ENCODE results near the gene NAALADL2.

The NAALADL2 gene

DNA sequence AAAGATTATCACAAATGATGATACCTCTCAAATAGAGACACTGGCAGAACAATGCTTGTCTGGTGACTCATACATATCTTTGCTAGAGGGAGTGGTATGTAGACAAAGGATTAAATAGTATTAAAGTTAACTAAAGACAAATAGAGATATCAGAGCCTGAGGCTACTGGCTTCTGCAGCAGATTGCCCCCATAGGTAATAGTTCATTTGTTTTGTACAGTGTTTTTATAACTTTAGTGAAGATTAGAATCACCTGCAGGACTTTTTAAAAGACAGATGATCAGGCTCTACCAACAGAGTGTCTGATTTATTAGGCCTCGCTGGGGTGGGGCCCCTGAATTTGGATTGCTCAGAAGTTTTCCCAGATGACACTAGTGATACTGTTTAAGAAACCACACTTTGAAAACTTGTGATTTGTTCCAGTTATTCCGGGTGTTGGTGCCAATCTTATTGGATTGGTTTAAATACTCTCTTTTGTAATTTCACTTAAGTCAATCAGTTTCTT lies 96.4 kb downstream of the NAALADL2 start:
- TF ChIP-seq YY1 (IDR thresholded peaks at IDR 0.05; ENCODE audit: low read depth) (no peak), NFIC (IDR thresholded peaks at IDR 0.05) (no peak), EP300 (IDR thresholded peaks at IDR 0.05; ENCODE audit: borderline replicate concordance) (no peak), TEAD4 (IDR thresholded peaks at IDR 0.05) (no peak), TAF1 (IDR thresholded peaks at IDR 0.05; ENCODE audit: low read depth) (no peak), EGR1 (IDR thresholded peaks at IDR 0.05) (no peak), RAD21 (IDR thresholded peaks at IDR 0.05; ENCODE audit: low read depth) (no peak), TCF12 (IDR thresholded peaks at IDR 0.05; ENCODE audit: low read depth) (no peak)
- TF ChIP-seq, protein P1, sequence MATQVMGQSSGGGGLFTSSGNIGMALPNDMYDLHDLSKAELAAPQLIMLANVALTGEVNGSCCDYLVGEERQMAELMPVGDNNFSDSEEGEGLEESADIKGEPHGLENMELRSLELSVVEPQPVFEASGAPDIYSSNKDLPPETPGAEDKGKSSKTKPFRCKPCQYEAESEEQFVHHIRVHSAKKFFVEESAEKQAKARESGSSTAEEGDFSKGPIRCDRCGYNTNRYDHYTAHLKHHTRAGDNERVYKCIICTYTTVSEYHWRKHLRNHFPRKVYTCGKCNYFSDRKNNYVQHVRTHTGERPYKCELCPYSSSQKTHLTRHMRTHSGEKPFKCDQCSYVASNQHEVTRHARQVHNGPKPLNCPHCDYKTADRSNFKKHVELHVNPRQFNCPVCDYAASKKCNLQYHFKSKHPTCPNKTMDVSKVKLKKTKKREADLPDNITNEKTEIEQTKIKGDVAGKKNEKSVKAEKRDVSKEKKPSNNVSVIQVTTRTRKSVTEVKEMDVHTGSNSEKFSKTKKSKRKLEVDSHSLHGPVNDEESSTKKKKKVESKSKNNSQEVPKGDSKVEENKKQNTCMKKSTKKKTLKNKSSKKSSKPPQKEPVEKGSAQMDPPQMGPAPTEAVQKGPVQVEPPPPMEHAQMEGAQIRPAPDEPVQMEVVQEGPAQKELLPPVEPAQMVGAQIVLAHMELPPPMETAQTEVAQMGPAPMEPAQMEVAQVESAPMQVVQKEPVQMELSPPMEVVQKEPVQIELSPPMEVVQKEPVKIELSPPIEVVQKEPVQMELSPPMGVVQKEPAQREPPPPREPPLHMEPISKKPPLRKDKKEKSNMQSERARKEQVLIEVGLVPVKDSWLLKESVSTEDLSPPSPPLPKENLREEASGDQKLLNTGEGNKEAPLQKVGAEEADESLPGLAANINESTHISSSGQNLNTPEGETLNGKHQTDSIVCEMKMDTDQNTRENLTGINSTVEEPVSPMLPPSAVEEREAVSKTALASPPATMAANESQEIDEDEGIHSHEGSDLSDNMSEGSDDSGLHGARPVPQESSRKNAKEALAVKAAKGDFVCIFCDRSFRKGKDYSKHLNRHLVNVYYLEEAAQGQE (IDR thresholded peaks at IDR 0.05; ENCODE audit: low read depth): no peak
- TF ChIP-seq, protein P2, sequence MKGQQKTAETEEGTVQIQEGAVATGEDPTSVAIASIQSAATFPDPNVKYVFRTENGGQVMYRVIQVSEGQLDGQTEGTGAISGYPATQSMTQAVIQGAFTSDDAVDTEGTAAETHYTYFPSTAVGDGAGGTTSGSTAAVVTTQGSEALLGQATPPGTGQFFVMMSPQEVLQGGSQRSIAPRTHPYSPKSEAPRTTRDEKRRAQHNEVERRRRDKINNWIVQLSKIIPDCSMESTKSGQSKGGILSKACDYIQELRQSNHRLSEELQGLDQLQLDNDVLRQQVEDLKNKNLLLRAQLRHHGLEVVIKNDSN (IDR thresholded peaks at IDR 0.05): no peak

DNA sequence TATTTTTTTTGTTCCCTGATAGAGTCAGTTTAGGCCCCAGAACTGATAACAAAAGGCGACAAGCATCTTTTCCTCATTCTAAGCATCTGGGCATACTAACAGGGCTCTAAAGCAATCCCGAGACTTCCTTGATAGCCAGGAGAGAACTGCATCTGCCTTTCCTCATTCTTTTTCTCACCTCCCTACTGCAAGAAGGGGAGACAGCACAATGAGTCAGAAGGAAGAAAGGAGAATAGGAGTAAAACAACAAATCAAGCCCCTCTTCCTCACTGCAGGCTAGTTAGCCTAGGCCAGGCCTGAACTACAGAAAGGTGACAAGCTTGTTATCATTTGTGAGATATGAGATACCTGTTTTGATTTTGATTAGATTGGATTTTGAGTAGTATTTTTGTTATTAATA lies 97.9 kb downstream of the NAALADL2 start:
- TF ChIP-seq, protein P2 (IDR thresholded peaks at IDR 0.05): no peak
- TF ChIP-seq EP300 (IDR thresholded peaks at IDR 0.05; ENCODE audit: borderline replicate concordance) (no peak), FOXM1 (IDR thresholded peaks at IDR 0.05; ENCODE audit: borderline replicate concordance, low read depth) (no peak), TAF1 (IDR thresholded peaks at IDR 0.05; ENCODE audit: low read depth) (no peak), TCF12 (IDR thresholded peaks at IDR 0.05; ENCODE audit: low read depth) (no peak), EGR1 (IDR thresholded peaks at IDR 0.05) (no peak), ZBTB7A (IDR thresholded peaks at IDR 0.05; ENCODE audit: low read depth) (no peak), YY1 (IDR thresholded peaks at IDR 0.05; ENCODE audit: low read depth) (no peak), CREB1 (IDR thresholded peaks at IDR 0.05; ENCODE audit: low read depth) (no peak), RAD21 (IDR thresholded peaks at IDR 0.05; ENCODE audit: low read depth) (no peak), TEAD4 (IDR thresholded peaks at IDR 0.05) (no peak), CEBPB (IDR thresholded peaks at IDR 0.05) (no peak), NFIC (IDR thresholded peaks at IDR 0.05) (no peak)
- TF ChIP-seq, protein P3, sequence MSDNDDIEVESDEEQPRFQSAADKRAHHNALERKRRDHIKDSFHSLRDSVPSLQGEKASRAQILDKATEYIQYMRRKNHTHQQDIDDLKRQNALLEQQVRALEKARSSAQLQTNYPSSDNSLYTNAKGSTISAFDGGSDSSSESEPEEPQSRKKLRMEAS (IDR thresholded peaks at IDR 0.05): no peak
- TF ChIP-seq, protein P1 (IDR thresholded peaks at IDR 0.05; ENCODE audit: low read depth): no peak

DNA sequence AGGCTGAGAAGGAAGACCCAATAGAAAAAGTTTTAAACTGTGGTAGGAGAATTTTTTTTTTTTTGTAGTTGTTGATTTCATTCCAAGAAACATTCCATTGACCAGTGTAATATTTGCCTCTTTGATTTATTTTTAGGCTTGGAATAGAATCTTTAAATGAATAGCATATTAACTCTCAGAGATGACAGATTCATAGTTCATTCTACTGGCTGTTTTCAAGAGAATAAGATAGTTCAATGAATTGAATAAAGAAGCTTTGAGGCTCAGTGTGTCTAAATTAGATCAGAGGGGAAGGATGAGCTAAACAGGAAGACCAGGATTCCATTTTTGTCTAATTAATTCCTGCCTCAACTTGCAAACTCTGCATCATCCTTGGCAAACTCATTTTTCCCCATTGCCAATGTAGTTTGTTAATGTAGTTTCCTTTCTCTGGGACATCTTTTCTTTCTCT lies 98.4 kb downstream of the NAALADL2 start:
- TF ChIP-seq TAF1 (IDR thresholded peaks at IDR 0.05; ENCODE audit: low read depth): no peak
- TF ChIP-seq FOXM1 (IDR thresholded peaks at IDR 0.05; ENCODE audit: borderline replicate concordance, low read depth): no peak
- TF ChIP-seq EGR1 (IDR thresholded peaks at IDR 0.05): no peak
- TF ChIP-seq, protein P3 (IDR thresholded peaks at IDR 0.05): no peak

DNA sequence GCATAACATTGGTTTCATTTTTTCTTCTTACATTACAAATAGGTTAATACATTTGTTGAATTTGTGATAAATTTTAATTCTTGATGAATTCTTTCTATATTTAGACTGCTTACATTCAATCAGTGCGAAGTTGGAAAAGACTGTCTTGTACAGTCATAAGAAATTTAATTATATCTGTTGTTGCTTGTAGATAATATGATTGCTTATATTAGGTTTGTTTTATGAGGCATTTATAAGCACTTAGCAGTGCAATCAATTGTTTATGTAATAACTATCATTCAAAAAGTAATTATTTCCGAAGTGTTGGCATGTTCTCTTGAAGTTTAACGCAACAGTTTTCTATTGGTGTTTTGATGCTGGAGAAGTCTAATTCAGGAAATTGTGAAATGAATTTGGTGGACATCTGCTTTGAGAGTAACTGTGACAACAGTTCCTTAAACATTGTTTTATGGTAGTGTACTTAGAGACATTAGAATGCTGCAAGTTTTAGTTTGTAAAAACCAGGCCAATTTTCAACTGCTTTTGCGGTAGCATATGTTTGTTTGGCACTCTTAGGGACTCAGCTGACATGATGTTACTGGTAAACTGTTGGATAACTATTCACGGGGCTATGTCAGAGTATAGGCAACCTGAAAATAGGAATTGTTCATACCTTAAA lies 99.7 kb downstream of the NAALADL2 start:
- TF ChIP-seq TEAD4 (IDR thresholded peaks at IDR 0.05): no peak
- TF ChIP-seq CEBPB (IDR thresholded peaks at IDR 0.05): no peak
- TF ChIP-seq, protein P3 (IDR thresholded peaks at IDR 0.05): no peak
- no peak for TF ChIP-seq NFIC (IDR thresholded peaks at IDR 0.05)

DNA sequence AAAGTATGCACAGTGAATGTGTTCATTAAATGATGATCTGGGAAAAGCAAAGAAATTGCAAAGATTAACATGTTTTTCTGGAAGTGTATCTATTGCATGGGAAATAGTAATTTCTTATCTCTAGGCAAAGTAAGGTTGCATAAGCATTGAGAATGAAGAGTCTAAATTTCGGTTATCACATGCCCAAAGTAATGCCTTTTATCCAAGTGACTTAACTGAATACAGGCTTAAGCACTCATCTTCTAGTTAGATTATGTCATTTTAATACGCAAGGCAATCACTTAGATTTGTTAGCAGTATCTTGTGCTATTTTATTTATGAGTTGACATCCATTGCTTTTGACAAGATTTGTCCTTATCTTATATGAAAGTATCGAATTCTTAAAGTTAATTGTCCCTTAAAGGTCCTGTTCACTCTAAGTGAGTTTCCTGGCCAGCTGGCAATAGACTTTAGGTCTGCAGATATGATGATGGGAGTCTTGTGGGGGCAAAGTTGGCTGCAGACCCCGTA lies 100.5 kb downstream of the NAALADL2 start:
- TF ChIP-seq EP300 (IDR thresholded peaks at IDR 0.05; ENCODE audit: borderline replicate concordance) (no peak), FOXM1 (IDR thresholded peaks at IDR 0.05; ENCODE audit: borderline replicate concordance, low read depth) (no peak), TAF1 (IDR thresholded peaks at IDR 0.05; ENCODE audit: low read depth) (no peak), YY1 (IDR thresholded peaks at IDR 0.05; ENCODE audit: low read depth) (no peak), CREB1 (IDR thresholded peaks at IDR 0.05; ENCODE audit: low read depth) (no peak), ZBTB7A (IDR thresholded peaks at IDR 0.05; ENCODE audit: low read depth) (no peak), NFIC (IDR thresholded peaks at IDR 0.05) (no peak), CEBPB (IDR thresholded peaks at IDR 0.05) (no peak), EGR1 (IDR thresholded peaks at IDR 0.05) (no peak), RAD21 (IDR thresholded peaks at IDR 0.05; ENCODE audit: low read depth) (no peak), TCF12 (IDR thresholded peaks at IDR 0.05; ENCODE audit: low read depth) (no peak), TEAD4 (IDR thresholded peaks at IDR 0.05) (no peak)
- TF ChIP-seq, protein P3 (IDR thresholded peaks at IDR 0.05): no peak
- TF ChIP-seq, protein P2 (IDR thresholded peaks at IDR 0.05): no peak
- TF ChIP-seq, protein P1 (IDR thresholded peaks at IDR 0.05; ENCODE audit: low read depth): no peak
